A549 (cell line): ENCODE results near the gene ASB16. TPM values are rescaled to one million over a fixed set of nuclear protein-coding genes. Genes with fewer than 3 reads are reported as not detected.

Experiments used
- ATAC-seq, 2 experiments: fragments of 200-7000 bp in 1 of 2; fragments of >200 bp in 1 of 2; cut with Nextera tagmentation in 1 of 2; cut with Tn5 transposase in 1 of 2; 3 replicates each; pipeline versions ENCODE4 v1.8.0 to v1.9.1; 2018 to 2020; ENCODE audit warnings: mild to moderate bottlenecking in 1 of 2, moderate library complexity in 1 of 2
- CTCF ChIA-PET: fragments of 300-600 bp; sonication (Branson Sonifier 250); formaldehyde crosslinking; extraction: SDS; loops from one replicate; lab custom pipeline; 2021; ENCODE audit warnings: antibody characterized with exemption, inconsistent platforms; lab: Yijun Ruan, JAX
- POLR2A ChIA-PET: fragments of 350-600 bp; formaldehyde crosslinking; extraction: SDS; loops from one replicate; lab custom pipeline; 2021; ENCODE audit warnings: antibody characterized with exemption, inconsistent platforms; lab: Yijun Ruan, JAX
- DNase-seq, 2 experiments: peaks; one replicate each; pipeline versions ENCODE4 v3.0.0 to v3.0.0-alpha.2; 2011 to 2016; ENCODE audit warnings: low read depth in 1 of 2, low spot score in 1 of 2
- FAIRE-seq: peaks from 2 replicates; lab custom pipeline; 2011; peaks lifted over from hg19 to GRCh38; lab: Jason Lieb, UNC
- H3K27ac ChIP-seq, 2 experiments: fragments of >200 bp; sonication (Bioruptor Twin); formaldehyde crosslinking; 3 replicates each; pipeline ENCODE4 v1.5.1; 2016 to 2017
- H3K4me1 ChIP-seq: fragments of >200 bp; sonication (Bioruptor Twin); formaldehyde crosslinking; 3 replicates; pipeline ENCODE4 v1.6.1; 2016
- H3K4me2 ChIP-seq: fragments of >200 bp; sonication (Bioruptor Twin); formaldehyde crosslinking; 3 replicates; pipeline ENCODE4 v1.6.1; 2016
- H3K4me3 ChIP-seq: fragments of >200 bp; sonication (Bioruptor Twin); formaldehyde crosslinking; 3 replicates; pipeline ENCODE4 v1.5.1; 2016
- H3K9me3 ChIP-seq: fragments of >200 bp; sonication (Bioruptor Twin); formaldehyde crosslinking; 3 replicates; pipeline ENCODE4 v1.6.1; 2016
- ATOH8 ChIP-seq: fragments of 250-450 bp; sonication (Bioruptor Pico); IDR thresholded peaks from 2 replicates; pipeline ENCODE4 v1.5.0; 2020; ENCODE audit warnings: low read depth, mild to moderate bottlenecking, moderate library complexity
- BCL3 ChIP-seq: fragments of >200 bp; sonication (Bioruptor Twin); formaldehyde crosslinking; IDR thresholded peaks from 3 replicates; pipeline ENCODE4 v1.6.1; 2016
- BHLHE40 ChIP-seq: IDR thresholded peaks from 2 replicates; pipeline ENCODE4 v1.6.1; 2012; ENCODE audit warnings: low read depth, low read length, inconsistent platforms
- CHD4 ChIP-seq: fragments of 200-600 bp; sonication (generic); IDR thresholded peaks from 2 replicates; pipeline ENCODE4 v1.6.1; 2016; ENCODE audit warnings: antibody characterized with exemption, mild to moderate bottlenecking, borderline replicate concordance
- CTCF ChIP-seq: fragments of >200 bp; sonication (Bioruptor Twin); formaldehyde crosslinking; IDR thresholded peaks from 3 replicates; pipeline ENCODE4 v1.5.1; 2016
- E2F6 ChIP-seq: IDR thresholded peaks from 2 replicates; pipeline ENCODE4 v1.6.1; 2012; ENCODE audit warnings: low read depth, borderline replicate concordance
- ELK1 ChIP-seq: fragments of 150-350 bp; IDR thresholded peaks from 2 replicates; pipeline ENCODE4 v1.6.1; 2014; ENCODE audit warnings: low read depth, mild to moderate bottlenecking, low read length
- EP300 ChIP-seq, 2 experiments: fragments of >200 bp; sonication (Bioruptor Twin); formaldehyde crosslinking; IDR thresholded peaks; 2 replicates in 1 of 2; 3 replicates in 1 of 2; pipeline ENCODE4 v1.6.1; 2016 to 2017
- HDAC2 ChIP-seq: fragments of 200-600 bp; sonication (generic); IDR thresholded peaks from 2 replicates; pipeline ENCODE4 v1.6.1; 2016
- HES2 ChIP-seq: fragments of >200 bp; sonication (Bioruptor Twin); formaldehyde crosslinking; IDR thresholded peaks from 2 replicates; pipeline ENCODE4 v1.6.1; 2016
- HMGXB4 ChIP-seq: fragments of 250-450 bp; sonication (Bioruptor Pico); IDR thresholded peaks from 2 replicates; pipeline ENCODE4 v1.5.0; 2021; ENCODE audit warnings: mild to moderate bottlenecking, moderate library complexity, borderline replicate concordance
- HOXA7 ChIP-seq: fragments of 250-450 bp; sonication (Bioruptor Pico); IDR thresholded peaks from 2 replicates; pipeline ENCODE4 v1.5.0; 2020; ENCODE audit warnings: mild to moderate bottlenecking, moderate library complexity
- HOXB13 ChIP-seq: fragments of 250-450 bp; sonication (Bioruptor Pico); IDR thresholded peaks from 2 replicates; pipeline ENCODE4 v1.5.0; 2020; ENCODE audit warnings: low read depth, mild to moderate bottlenecking, moderate library complexity
- JUN ChIP-seq, 2 experiments: fragments of >200 bp; sonication (Bioruptor Twin); formaldehyde crosslinking; IDR thresholded peaks; 2 replicates in 1 of 2; 3 replicates in 1 of 2; pipeline ENCODE4 v1.6.1; 2016 to 2017
- MAX ChIP-seq: IDR thresholded peaks from 2 replicates; pipeline ENCODE4 v1.6.1; 2012
- MYC ChIP-seq: IDR thresholded peaks from 2 replicates; pipeline ENCODE4 v1.6.1; 2012; ENCODE audit warnings: mild to moderate bottlenecking, inconsistent platforms, low read length, improper control_type of control experiment, borderline replicate concordance
- NPAS2 ChIP-seq: fragments of 250-450 bp; sonication (Bioruptor Pico); IDR thresholded peaks from 2 replicates; pipeline ENCODE4 v1.8.0; 2022; ENCODE audit warnings: mild to moderate bottlenecking, moderate library complexity, borderline replicate concordance
- NR3C1 ChIP-seq: fragments of >200 bp; sonication (Bioruptor Twin); formaldehyde crosslinking; IDR thresholded peaks from 3 replicates; pipeline ENCODE4 v1.6.1; 2017
- PBX3 ChIP-seq: IDR thresholded peaks from 2 replicates; pipeline ENCODE4 v1.6.1; 2012
- POLR2A ChIP-seq: IDR thresholded peaks from 2 replicates; pipeline ENCODE4 v1.6.1; 2012; ENCODE audit warnings: mild to moderate bottlenecking, low read length
- SREBF2 ChIP-seq: fragments of 450-650 bp; IDR thresholded peaks from 2 replicates; pipeline ENCODE4 v1.6.1; 2014; ENCODE audit warnings: mild to moderate bottlenecking, moderate library complexity
- ZNF302 ChIP-seq: fragments of 250-450 bp; sonication (Bioruptor Pico); IDR thresholded peaks from 2 replicates; pipeline ENCODE4 v1.9.0; 2021; ENCODE audit warnings: inconsistent platforms, mild to moderate bottlenecking, moderate library complexity
- WGBS: methylation state at CpG from one replicate; pipeline ENCODE4 v1.1.6; 2017; ENCODE audit errors: missing lambda C conversion rate; 5-methylcytosine and 5-hydroxymethylcytosine counted together
- polyA plus RNA-seq, 4 experiments: library from polyadenylated mRNA; depleted of rRNA in 3 of 4; stranded (reverse); fragments of >200 nt; fragmentation: RNase III in 1 of 4; extraction: RNeasy Plus Mini Kit Qiagen cat#74134 plus additional on column Dnase treatment in 1 of 4; gene quantifications; 2 replicates in 3 of 4; 3 replicates in 1 of 4; pipeline ENCODE4 v1.2.3, GENCODE V29; 2011 to 2017

The ASB16 gene
- polyA plus RNA-seq, 2 of the 4 experiments (the other 2 are of a cell fraction) = 0.15 TPM; not detected in 1

GRCh38 chr17:44217738-44218343, 47.3 kb downstream of the ASB16 start:
- ATAC-seq = no peak
- CTCF ChIA-PET = interaction anchor here (0.6 to 11.1 kb wide), 17 partner anchors 9 to 207 kb away, joined by 3 to 246 read pairs (median 4); partner anchors contain the start of gene GRN

GRCh38 chr17:44218344-44219107, 48.0 kb downstream of the ASB16 start:
- CTCF ChIA-PET = interaction anchor here (0.6 to 11.1 kb wide), 13 partner anchors 10 to 207 kb away, joined by 3 to 246 read pairs (median 4); partner anchors contain the start of gene GRN
- H3K9me3 ChIP-seq = no peaks in the 10 kb centered on the region
- 2% methylated on average over 30 of the region's 89 CpGs for WGBS
- peak overlapping the region; percentile 86 for H3K4me2 ChIP-seq
- ATAC-seq (peak; percentile 10 to 38), FAIRE-seq (no peak), DNase-seq (peak; percentile 75 to 93)
- peak overlapping the region; percentile 89 for H3K4me3 ChIP-seq
- H3K27ac ChIP-seq = peak overlapping the region; percentile 97 to 99
- H3K4me1 ChIP-seq = peaks cover 25% of the 10 kb centered on the region
- POLR2A ChIA-PET = interaction anchor here (0.6 to 1.7 kb wide), 14 partner anchors 10 to 607 kb away, joined by 3 to 6 read pairs (median 4); partner anchors contain the start of genes ATXN7L3, GPATCH8 and TMUB2
- TF ChIP-seq PBX3 (peak; percentile 34; the same call in 1 of the 2 replicates), E2F6 (peak; percentile 56), CHD4 (no peak), NPAS2 (CRISPR knock-in tag) (no peak), ELK1 (no peak), HDAC2 (no peak), HOXA7 (CRISPR knock-in tag) (no peak), HMGXB4 (CRISPR knock-in tag) (no peak), MAX (peak; percentile 90), HES2 (no peak), ATOH8 (CRISPR knock-in tag) (no peak), NR3C1 (no peak), HOXB13 (CRISPR knock-in tag) (no peak), BCL3 (peak; percentile 93), JUN (IDR thresholded peaks at IDR 0.05) (peak; percentile 67 to 86; a peak in 4 of 5 replicates), EP300 (IDR thresholded peaks at IDR 0.05) (no peak), MYC (peak; percentile 74; the same call in 1 of the 2 replicates), SREBF2 (no peak), ZNF302 (CRISPR knock-in tag) (no peak), CTCF (peak; percentile 67)

More at GRCh38 chr17:44217738-44218343, 47.3 kb downstream of the ASB16 start:
- WGBS = 2% methylated on average over 10 of the region's 10 CpGs
- POLR2A ChIA-PET = interaction anchor here (0.6 to 1.3 kb wide), 10 partner anchors 11 to 286 kb away, joined by 3 to 6 read pairs (median 4); partner anchors contain the start of genes GPATCH8 and TMUB2
- no peaks in the 10 kb centered on the region for H3K9me3 ChIP-seq
- H3K4me3 ChIP-seq = peak overlapping the region; percentile 89
- DNase-seq = no peak
- H3K27ac ChIP-seq = peak overlapping the region; percentile 97 to 99
- TF ChIP-seq E2F6 = no peak
- 0 out of 2 replicates have a peak, but pooled peaks have one; percentile 15 for TF ChIP-seq POLR2A
- TF ChIP-seq BHLHE40 = no peak
- TF ChIP-seq, all 56 proteins: peak for 1
- Histone ChIP-seq H3K4me2 (peak overlapping the region; percentile 86), H3K4me1 (peaks cover 18% of the 10 kb centered on the region)
- FAIRE-seq = no peak
